ENCODE results near the gene RNGTT.
"Not testable (repeated sequence)": the region's sequence is repeated elsewhere in the genome, so short reads cannot be mapped to it uniquely, and the experiment has no call there.

The RNGTT gene

DNA sequence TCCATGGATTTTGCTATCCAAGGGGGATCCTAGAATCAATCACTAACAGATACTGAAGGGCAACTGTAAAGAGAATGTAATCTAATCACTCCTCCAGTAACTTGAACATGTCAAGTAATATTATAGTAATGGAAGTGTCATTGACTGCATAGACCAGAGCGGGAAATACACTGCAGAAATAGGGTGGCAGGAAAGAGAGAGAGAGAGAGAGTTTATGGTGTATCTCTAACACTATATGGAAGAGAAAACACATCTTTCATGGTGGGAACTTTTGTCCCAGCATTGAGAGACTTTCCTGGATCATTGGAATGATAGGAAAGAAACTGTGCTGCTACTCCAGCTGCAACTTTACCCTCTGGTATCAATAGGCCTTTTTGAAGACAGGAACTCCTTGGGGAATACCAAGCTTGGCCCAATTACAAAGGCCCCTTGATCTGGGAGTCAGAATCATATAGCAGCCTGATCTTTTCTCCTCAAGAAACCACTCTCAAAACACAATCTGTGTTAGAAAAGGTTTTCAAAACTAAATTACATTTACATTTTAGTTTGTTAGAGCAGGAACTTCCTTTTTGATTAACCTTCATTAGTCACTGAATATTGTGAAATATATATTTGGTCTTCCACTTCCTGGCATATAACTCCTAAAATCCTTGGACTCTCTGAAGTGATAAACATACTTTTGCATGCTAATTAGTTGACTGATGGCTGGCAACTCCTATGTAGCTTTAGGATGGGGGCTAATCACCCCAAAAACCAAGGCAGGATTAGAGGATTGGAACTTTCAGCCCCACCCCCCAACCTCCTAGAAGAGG, 29.5 kb upstream of the RNGTT start:
- Histone ChIP-seq H3K27ac (ENCODE audit: low read depth in 2 of 2, low read length in 2 of 2) (no peak overlapping the region), H3K27me3 (ENCODE audit: control insufficient read depth in 2 of 2, insufficient read depth in 2 of 2, low read length in 2 of 2) (no peaks in the 10 kb centered on the region), H3K4me1 (ENCODE audit: control insufficient read depth in 2 of 2, insufficient read depth in 2 of 2, low read length in 2 of 2) (no peaks in the 10 kb centered on the region), H3K9ac (ENCODE audit: low read depth in 1 of 2, low read length in 2 of 2) (no peak overlapping the region), H3K9me3 (ENCODE audit: control insufficient read depth in 2 of 2, low read length in 2 of 2) (no peaks in the 10 kb centered on the region), H3K36me3 (ENCODE audit: control insufficient read depth in 2 of 2, insufficient read depth in 2 of 2, low read length in 2 of 2) (no peaks in the 10 kb centered on the region), H3K4me3 (ENCODE audit: low read length in 2 of 2) (no peak overlapping the region)

DNA sequence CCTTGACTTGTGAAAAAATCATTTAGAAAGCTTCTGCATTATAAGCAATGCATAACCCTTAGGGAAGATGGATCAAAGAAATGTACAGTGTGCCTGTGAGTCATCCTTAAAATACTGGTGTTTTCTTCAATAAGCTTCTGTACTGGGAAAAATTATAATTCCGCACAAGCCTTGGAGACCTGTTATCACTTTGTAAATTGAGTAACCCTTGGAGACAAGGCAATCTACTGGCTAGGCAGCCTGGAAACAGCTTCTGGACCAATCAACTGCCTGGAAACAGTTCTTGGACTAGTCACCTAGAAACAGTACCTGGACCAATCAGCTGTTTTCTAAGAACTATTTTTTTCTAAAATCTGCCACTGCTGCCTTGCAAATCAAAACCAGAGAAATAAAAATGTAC, 25.8 kb upstream of the RNGTT start:
- Histone ChIP-seq H3K4me1 (ENCODE audit: control insufficient read depth in 2 of 2, insufficient read depth in 2 of 2, low read length in 2 of 2) (no peaks in the 10 kb centered on the region), H3K27ac (ENCODE audit: low read depth in 2 of 2, low read length in 2 of 2) (no peak overlapping the region), H3K4me3 (ENCODE audit: low read length in 2 of 2) (no peak overlapping the region)

DNA sequence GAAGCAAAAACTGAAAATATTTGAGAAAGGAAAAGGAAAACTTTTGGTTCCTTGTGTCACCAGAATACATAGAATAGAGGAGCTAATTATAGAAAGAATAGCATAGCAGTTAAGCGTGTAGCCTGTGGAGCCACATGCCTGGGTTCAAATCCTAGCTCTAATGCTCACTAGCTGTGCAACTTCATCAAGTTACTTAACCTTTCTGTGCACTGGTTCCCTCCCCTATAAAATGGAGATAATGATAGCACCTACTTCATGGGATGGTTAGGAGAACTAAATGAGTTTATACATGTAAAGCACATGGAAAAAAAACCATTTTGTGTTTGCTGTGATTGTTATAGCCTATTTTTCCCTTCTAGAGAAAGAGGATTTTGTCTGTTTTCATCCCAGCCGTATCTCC, 24.5 kb upstream of the RNGTT start:
- Histone ChIP-seq H3K4me1 (ENCODE audit: control insufficient read depth in 2 of 2, insufficient read depth in 2 of 2, low read length in 2 of 2) (peaks cover 0 to under 1% of the 10 kb centered on the region in 2 donors), H3K9me3 (ENCODE audit: control insufficient read depth in 2 of 2, low read length in 2 of 2) (no peaks in the 10 kb centered on the region), H3K9ac (ENCODE audit: low read depth in 1 of 2, low read length in 2 of 2) (no peak overlapping the region), H3K4me3 (ENCODE audit: low read length in 2 of 2) (no peak overlapping the region), H3K27me3 (ENCODE audit: control insufficient read depth in 2 of 2, insufficient read depth in 2 of 2, low read length in 2 of 2) (no peaks in the 10 kb centered on the region), H3K36me3 (ENCODE audit: control insufficient read depth in 2 of 2, insufficient read depth in 2 of 2, low read length in 2 of 2) (no peaks in the 10 kb centered on the region), H3K27ac (ENCODE audit: low read depth in 2 of 2, low read length in 2 of 2) (no peak overlapping the region)

More for the DNA sequence above, 25.8 kb upstream of the RNGTT start:
- Histone ChIP-seq H3K27me3 (ENCODE audit: control insufficient read depth in 2 of 2, insufficient read depth in 2 of 2, low read length in 2 of 2) (no peaks in the 10 kb centered on the region), H3K36me3 (ENCODE audit: control insufficient read depth in 2 of 2, insufficient read depth in 2 of 2, low read length in 2 of 2) (no peaks in the 10 kb centered on the region), H3K9ac (ENCODE audit: low read depth in 1 of 2, low read length in 2 of 2) (no peak overlapping the region), H3K9me3 (ENCODE audit: control insufficient read depth in 2 of 2, low read length in 2 of 2) (no peaks in the 10 kb centered on the region)

DNA sequence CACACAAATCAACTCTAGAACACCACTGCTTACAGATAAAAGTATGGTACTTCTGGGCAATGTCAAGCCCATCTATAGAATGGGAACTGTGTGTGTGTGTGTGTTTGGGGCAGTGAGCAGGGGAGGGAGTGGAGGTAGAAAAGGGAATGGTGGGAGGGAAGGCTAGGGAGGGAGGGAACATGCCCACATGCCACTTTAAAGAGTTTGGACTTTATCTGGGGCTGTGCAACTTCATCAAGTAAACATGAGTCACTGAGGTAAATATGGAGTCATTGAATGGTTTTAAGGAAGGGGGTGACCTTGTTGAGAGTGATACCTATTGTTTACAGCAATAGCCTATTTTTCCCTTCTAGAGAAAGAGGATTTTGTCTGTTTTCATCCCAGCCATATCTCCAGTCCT, 22.5 kb upstream of the RNGTT start:
- no peaks in the 10 kb centered on the region for H3K27me3 ChIP-seq (ENCODE audit: control insufficient read depth in 2 of 2, insufficient read depth in 2 of 2, low read length in 2 of 2)
- H3K4me3 ChIP-seq (ENCODE audit: low read length in 2 of 2) = no peak overlapping the region
- H3K36me3 ChIP-seq (ENCODE audit: control insufficient read depth in 2 of 2, insufficient read depth in 2 of 2, low read length in 2 of 2) = no peaks in the 10 kb centered on the region
- H3K9ac ChIP-seq (ENCODE audit: low read depth in 1 of 2, low read length in 2 of 2) = no peak overlapping the region
- peaks cover 0 to 4% of the 10 kb centered on the region in 2 donors for H3K4me1 ChIP-seq (ENCODE audit: control insufficient read depth in 2 of 2, insufficient read depth in 2 of 2, low read length in 2 of 2)
- no peak overlapping the region for H3K27ac ChIP-seq (ENCODE audit: low read depth in 2 of 2, low read length in 2 of 2)
- no peaks in the 10 kb centered on the region for H3K9me3 ChIP-seq (ENCODE audit: control insufficient read depth in 2 of 2, low read length in 2 of 2)

DNA sequence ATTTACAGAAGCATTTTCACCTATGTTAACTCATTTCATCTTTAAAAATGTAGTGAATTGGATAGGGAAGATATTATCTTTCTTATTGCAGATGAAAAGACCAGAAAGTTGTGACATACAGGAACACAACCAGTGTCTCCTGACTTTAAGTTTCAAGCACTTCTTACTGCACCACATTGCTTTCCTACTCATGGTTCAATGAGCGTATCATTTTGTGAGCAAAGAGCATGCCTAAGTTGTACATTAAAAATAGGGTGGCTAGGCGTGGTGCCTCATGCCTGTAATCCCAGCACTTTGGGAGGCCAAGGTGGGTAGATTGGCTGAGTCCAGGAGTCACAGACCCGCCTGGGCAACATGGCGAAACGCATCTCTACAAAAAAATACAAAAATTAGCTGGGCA, 21.2 kb upstream of the RNGTT start:
- no peaks in the 10 kb centered on the region for H3K9me3 ChIP-seq (ENCODE audit: control insufficient read depth in 2 of 2, low read length in 2 of 2)
- H3K4me3 ChIP-seq (ENCODE audit: low read length in 2 of 2) = no peak overlapping the region
- H3K4me1 ChIP-seq (ENCODE audit: control insufficient read depth in 2 of 2, insufficient read depth in 2 of 2, low read length in 2 of 2) = peaks cover 0 to 4% of the 10 kb centered on the region in 2 donors
- no peaks in the 10 kb centered on the region for H3K36me3 ChIP-seq (ENCODE audit: control insufficient read depth in 2 of 2, insufficient read depth in 2 of 2, low read length in 2 of 2)
- no peak overlapping the region for H3K27ac ChIP-seq (ENCODE audit: low read depth in 2 of 2, low read length in 2 of 2)
- H3K27me3 ChIP-seq (ENCODE audit: control insufficient read depth in 2 of 2, insufficient read depth in 2 of 2, low read length in 2 of 2) = no peaks in the 10 kb centered on the region
- H3K9ac ChIP-seq (ENCODE audit: low read depth in 1 of 2, low read length in 2 of 2) = no peak overlapping the region

DNA sequence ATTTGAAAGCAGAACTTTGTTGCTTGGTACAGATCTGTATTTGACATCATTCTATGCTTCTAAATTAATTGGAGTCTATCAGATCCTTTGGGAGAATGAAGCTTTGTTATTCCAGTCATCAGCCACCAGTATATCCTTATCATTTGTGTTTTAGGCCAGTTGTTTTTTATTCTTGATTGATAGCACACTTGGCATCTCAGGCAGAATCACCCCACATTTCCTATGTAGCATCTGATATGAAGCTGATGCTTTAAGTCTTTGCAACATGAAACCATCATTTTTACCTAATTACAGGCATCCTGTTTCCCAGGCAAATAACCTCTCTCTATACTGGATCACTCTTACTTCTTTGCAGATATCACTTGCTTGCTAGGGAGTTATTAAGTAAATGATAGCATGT, 20.7 kb upstream of the RNGTT start:
- Histone ChIP-seq H3K27ac (ENCODE audit: low read depth in 2 of 2, low read length in 2 of 2) (no peak overlapping the region), H3K9ac (ENCODE audit: low read depth in 1 of 2, low read length in 2 of 2) (no peak overlapping the region), H3K27me3 (ENCODE audit: control insufficient read depth in 2 of 2, insufficient read depth in 2 of 2, low read length in 2 of 2) (no peaks in the 10 kb centered on the region), H3K4me1 (ENCODE audit: control insufficient read depth in 2 of 2, insufficient read depth in 2 of 2, low read length in 2 of 2) (peaks cover 0 to 4% of the 10 kb centered on the region in 2 donors), H3K4me3 (ENCODE audit: low read length in 2 of 2) (no peak overlapping the region), H3K9me3 (ENCODE audit: control insufficient read depth in 2 of 2, low read length in 2 of 2) (no peaks in the 10 kb centered on the region), H3K36me3 (ENCODE audit: control insufficient read depth in 2 of 2, insufficient read depth in 2 of 2, low read length in 2 of 2) (no peaks in the 10 kb centered on the region)

DNA sequence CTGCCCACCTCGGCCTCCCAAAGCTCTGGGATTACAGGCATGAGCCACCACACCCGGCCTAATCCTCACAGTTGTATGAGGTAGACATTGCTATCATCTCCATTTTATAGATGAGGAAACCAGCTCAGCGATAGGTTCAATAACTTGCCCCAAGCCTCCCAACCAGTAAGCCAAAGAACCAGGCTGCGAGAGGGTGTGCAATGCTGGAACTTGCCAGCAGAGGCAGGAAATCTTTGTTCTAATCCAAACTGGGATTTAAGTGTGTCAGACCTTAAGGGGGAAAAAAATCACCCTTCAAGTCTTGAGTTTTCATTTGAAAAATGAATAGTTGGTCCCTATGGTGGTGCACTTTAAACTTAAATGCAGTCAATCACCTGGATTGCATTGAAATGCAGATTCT, 20.1 kb upstream of the RNGTT start:
- peaks cover 0 to 4% of the 10 kb centered on the region in 2 donors for H3K4me1 ChIP-seq (ENCODE audit: control insufficient read depth in 2 of 2, insufficient read depth in 2 of 2, low read length in 2 of 2)
- no peak overlapping the region for H3K4me3 ChIP-seq (ENCODE audit: low read length in 2 of 2)
- H3K9ac ChIP-seq (ENCODE audit: low read depth in 1 of 2, low read length in 2 of 2) = no peak overlapping the region
- H3K27ac ChIP-seq (ENCODE audit: low read depth in 2 of 2, low read length in 2 of 2) = no peak overlapping the region
- H3K36me3 ChIP-seq (ENCODE audit: control insufficient read depth in 2 of 2, insufficient read depth in 2 of 2, low read length in 2 of 2) = no peaks in the 10 kb centered on the region
- H3K9me3 ChIP-seq (ENCODE audit: control insufficient read depth in 2 of 2, low read length in 2 of 2) = no peaks in the 10 kb centered on the region
- no peaks in the 10 kb centered on the region for H3K27me3 ChIP-seq (ENCODE audit: control insufficient read depth in 2 of 2, insufficient read depth in 2 of 2, low read length in 2 of 2)

DNA sequence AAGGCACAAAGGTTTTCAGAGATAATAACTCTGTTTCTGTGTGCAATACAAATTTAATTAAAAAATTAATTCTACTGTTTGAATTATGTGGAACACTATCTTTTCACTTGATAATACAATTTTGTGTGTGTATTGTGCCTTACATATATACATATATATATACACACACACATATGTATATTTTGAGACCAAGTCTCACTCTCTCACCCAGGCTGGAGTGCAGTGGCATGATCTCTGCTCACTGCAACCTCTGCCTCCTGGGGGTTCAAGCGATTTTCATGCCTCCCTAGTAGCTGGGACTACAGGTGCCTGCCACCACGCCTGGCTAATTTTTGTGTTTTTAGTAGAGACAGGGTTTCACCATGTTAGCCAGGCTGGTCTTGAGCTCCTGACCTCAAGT, 19.7 kb upstream of the RNGTT start:
- H3K4me1 ChIP-seq (ENCODE audit: control insufficient read depth in 2 of 2, insufficient read depth in 2 of 2, low read length in 2 of 2); H3K9ac ChIP-seq (ENCODE audit: low read depth in 1 of 2, low read length in 2 of 2); H3K27me3 ChIP-seq (ENCODE audit: control insufficient read depth in 2 of 2, insufficient read depth in 2 of 2, low read length in 2 of 2); H3K9me3 ChIP-seq (ENCODE audit: control insufficient read depth in 2 of 2, low read length in 2 of 2); H3K36me3 ChIP-seq (ENCODE audit: control insufficient read depth in 2 of 2, insufficient read depth in 2 of 2, low read length in 2 of 2); H3K4me3 ChIP-seq (ENCODE audit: low read length in 2 of 2); H3K27ac ChIP-seq (ENCODE audit: low read depth in 2 of 2, low read length in 2 of 2): not testable (repeated sequence)

DNA sequence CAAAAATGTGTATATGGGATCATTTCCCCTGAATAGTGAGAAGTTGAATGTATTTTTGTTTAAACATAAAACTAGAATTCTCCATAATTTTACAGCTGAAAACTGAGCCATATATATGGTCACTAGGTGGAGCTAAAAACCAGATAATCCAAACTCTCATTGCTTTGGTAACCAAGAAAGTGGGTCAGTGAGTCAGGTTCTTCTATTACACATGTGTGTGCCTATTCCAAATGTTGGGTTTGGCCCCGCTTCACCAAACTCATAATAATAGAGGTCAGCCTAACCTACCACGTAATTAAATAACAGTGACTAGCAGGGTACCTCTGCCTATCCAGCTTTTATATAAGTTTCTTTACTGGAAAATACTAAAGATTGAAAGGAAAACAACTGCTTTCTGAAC, 19.3 kb upstream of the RNGTT start:
- Histone ChIP-seq H3K4me1 (ENCODE audit: control insufficient read depth in 2 of 2, insufficient read depth in 2 of 2, low read length in 2 of 2) (peaks cover 0 to 4% of the 10 kb centered on the region in 2 donors), H3K36me3 (ENCODE audit: control insufficient read depth in 2 of 2, insufficient read depth in 2 of 2, low read length in 2 of 2) (no peaks in the 10 kb centered on the region), H3K4me3 (ENCODE audit: low read length in 2 of 2) (no peak overlapping the region), H3K9me3 (ENCODE audit: control insufficient read depth in 2 of 2, low read length in 2 of 2) (no peaks in the 10 kb centered on the region), H3K9ac (ENCODE audit: low read depth in 1 of 2, low read length in 2 of 2) (no peak overlapping the region), H3K27ac (ENCODE audit: low read depth in 2 of 2, low read length in 2 of 2) (no peak overlapping the region), H3K27me3 (ENCODE audit: control insufficient read depth in 2 of 2, insufficient read depth in 2 of 2, low read length in 2 of 2) (no peaks in the 10 kb centered on the region)

DNA sequence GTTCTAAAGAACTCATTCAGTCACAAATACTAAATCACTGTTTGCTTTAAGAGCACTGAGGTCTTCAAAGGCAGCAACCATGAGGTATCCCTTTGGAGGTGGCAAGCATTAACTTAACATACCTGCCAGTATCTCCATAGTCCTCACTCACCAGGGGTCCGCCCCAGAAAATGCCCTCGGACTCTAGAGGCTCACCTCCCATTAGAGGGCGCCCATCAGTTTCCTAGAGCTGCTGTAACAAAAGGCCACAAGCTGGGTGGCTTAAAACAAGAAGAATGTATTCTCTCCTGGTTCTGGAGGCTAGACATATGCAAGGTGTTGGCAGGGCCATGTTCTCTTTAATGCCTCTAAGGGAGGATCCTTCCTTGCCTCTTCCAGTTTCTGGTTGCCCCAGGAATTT, 12.0 kb upstream of the RNGTT start:
- Histone ChIP-seq H3K9ac (ENCODE audit: low read depth in 1 of 2, low read length in 2 of 2) (no peak overlapping the region), H3K9me3 (ENCODE audit: control insufficient read depth in 2 of 2, low read length in 2 of 2) (no peaks in the 10 kb centered on the region), H3K4me1 (ENCODE audit: control insufficient read depth in 2 of 2, insufficient read depth in 2 of 2, low read length in 2 of 2) (no peaks in the 10 kb centered on the region), H3K36me3 (ENCODE audit: control insufficient read depth in 2 of 2, insufficient read depth in 2 of 2, low read length in 2 of 2) (no peaks in the 10 kb centered on the region), H3K4me3 (ENCODE audit: low read length in 2 of 2) (no peak overlapping the region), H3K27me3 (ENCODE audit: control insufficient read depth in 2 of 2, insufficient read depth in 2 of 2, low read length in 2 of 2) (no peaks in the 10 kb centered on the region), H3K27ac (ENCODE audit: low read depth in 2 of 2, low read length in 2 of 2) (no peak overlapping the region)

Data from mucosa of rectum (tissue), 2 donors.